PFSK-1 (cell line): ENCODE results near the gene RET.

Source experiments
- POLR2AphosphoS5 ChIP-seq: IDR thresholded peaks from 2 replicates; pipeline ENCODE4 v1.6.1; 2012; ENCODE audit warnings: low read depth, mild to moderate bottlenecking, control low read depth, low read length, moderate library complexity
- TF ChIP-seq, protein P1 (sequence below), 2 experiments: IDR thresholded peaks; 2 replicates each; pipeline versions ENCODE4 v1.6.1 to v1.8.0; 2011 to 2012; ENCODE audit warnings: low read depth in 2 of 2, low read length in 2 of 2, control low read depth in 1 of 2, inconsistent platforms in 1 of 2, mild to moderate bottlenecking in 1 of 2, moderate library complexity in 1 of 2; ENCODE audit not compliant: insufficient read depth in 1 of 2

DNA sequence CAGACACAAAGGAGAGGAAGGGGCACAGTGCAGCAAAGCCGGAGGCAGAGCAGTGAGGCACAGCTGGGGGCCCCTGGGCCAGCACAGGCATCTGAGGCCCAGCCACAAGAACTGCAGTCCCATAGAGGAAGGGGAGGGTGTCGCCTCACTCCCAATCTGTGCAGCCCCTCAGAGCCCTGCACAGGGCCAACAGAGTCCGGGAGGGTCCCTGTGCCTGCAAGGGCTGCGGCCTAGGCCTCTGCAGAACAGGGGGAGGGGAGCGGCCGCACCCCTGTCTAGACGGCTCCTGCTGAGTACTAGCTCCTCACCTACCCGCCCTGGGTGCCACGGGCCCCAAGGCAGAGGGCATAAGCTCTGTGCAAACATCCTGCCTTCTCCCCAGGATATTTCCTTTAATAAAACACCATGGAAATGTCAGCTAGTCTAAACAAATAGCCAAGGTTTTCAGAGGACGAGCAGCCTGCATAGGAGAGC is 32.4 kb upstream of the RET start:
- TF ChIP-seq POLR2AphosphoS5: no peak
- TF ChIP-seq, protein P1, sequence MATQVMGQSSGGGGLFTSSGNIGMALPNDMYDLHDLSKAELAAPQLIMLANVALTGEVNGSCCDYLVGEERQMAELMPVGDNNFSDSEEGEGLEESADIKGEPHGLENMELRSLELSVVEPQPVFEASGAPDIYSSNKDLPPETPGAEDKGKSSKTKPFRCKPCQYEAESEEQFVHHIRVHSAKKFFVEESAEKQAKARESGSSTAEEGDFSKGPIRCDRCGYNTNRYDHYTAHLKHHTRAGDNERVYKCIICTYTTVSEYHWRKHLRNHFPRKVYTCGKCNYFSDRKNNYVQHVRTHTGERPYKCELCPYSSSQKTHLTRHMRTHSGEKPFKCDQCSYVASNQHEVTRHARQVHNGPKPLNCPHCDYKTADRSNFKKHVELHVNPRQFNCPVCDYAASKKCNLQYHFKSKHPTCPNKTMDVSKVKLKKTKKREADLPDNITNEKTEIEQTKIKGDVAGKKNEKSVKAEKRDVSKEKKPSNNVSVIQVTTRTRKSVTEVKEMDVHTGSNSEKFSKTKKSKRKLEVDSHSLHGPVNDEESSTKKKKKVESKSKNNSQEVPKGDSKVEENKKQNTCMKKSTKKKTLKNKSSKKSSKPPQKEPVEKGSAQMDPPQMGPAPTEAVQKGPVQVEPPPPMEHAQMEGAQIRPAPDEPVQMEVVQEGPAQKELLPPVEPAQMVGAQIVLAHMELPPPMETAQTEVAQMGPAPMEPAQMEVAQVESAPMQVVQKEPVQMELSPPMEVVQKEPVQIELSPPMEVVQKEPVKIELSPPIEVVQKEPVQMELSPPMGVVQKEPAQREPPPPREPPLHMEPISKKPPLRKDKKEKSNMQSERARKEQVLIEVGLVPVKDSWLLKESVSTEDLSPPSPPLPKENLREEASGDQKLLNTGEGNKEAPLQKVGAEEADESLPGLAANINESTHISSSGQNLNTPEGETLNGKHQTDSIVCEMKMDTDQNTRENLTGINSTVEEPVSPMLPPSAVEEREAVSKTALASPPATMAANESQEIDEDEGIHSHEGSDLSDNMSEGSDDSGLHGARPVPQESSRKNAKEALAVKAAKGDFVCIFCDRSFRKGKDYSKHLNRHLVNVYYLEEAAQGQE (IDR thresholded peaks at IDR 0.05; ENCODE audit: insufficient read depth in 1 of 2, low read depth in 2 of 2, low read length in 2 of 2): no peak
